HG02763 (cell line): ENCODE measurements around the gene KCNG4.

Experiments used
- ATAC-seq: cut with Tn5 transposase; IDR thresholded peaks from one replicate; pipeline ENCODE4 v1.9.1; 2021; ENCODE audit warnings: mild to moderate bottlenecking, moderate library complexity; ENCODE audit not compliant: unreplicated experiment

KCNG4 gene

DNA sequence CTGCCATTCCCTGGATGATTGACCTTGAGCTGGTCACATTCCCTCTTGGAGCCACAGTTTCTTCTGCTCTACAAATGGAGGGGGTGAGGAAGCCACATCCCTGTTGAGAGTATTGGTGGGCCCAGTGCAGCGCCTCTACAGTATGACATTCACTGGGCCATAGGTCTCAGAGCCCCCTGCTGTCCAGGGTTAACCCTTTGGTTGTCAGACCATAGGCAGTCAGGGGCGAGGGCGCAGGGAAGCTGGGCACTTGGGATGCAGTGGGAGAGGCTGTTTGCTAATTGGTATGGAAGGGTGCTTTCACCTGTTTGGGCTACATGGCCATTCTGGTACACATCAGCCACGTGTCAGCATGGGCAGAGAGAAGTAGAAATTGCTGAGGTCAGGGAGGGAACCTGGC lies 27.6 kb upstream of the KCNG4 start:
- no peak for ATAC-seq

DNA sequence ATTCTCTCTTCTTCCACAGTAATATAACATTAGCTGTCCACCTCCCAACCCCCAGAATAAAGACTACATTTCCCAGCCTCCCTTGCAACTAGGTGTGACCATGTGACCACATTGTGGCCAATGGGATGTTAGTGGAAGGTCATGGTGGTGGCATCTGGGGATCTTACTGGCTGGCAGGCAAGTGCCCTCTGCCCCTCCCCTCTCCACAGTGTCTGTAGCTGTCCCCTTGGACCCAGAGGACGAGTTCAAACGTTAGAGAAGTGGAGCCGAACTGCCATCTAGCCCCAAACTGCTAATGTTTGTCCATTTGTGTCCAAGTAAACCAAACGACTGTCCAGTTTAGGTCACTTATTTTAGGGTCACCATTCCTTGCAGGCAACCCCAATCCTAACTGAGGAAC lies 26.6 kb upstream of the KCNG4 start:
- no peak for ATAC-seq

DNA sequence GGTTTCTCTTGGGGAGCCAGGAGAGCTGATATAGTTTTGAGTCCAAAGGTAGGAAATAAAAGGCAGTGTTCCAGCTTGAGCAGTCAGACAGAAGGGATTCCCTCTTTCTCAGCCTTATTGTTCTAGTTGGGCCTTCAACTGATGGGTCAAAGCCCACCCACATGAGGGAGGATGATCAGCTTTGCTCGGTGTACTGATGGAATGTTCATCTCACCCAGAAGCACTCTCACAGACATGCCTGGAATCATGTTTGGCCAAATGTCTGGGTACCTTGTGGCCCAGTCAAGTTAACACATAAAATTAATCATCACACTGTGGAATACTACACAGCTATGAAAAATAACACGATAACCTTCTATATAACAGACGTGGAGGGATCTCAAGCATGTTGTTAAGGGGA lies 23.1 kb upstream of the KCNG4 start:
- no peak for ATAC-seq

DNA sequence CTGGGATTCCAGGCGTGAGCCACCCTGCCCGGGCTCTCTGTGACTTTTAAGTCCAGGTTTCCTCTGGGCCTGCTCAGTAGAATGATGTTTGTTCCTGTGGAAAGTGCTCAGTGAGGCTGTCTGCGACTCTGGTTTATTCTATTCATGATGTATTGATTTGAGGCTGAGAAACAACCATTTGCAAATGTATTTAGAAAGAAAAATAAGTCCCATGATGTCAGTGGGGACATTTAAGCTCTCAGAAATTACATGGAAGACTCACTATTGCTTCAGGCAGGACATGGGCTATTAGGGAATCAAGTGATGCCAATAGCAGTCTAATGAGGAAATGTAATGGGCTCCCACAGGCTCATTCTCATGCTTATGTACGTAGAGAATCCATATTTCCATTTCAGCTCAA lies 22.2 kb upstream of the KCNG4 start:
- no peak for ATAC-seq

DNA sequence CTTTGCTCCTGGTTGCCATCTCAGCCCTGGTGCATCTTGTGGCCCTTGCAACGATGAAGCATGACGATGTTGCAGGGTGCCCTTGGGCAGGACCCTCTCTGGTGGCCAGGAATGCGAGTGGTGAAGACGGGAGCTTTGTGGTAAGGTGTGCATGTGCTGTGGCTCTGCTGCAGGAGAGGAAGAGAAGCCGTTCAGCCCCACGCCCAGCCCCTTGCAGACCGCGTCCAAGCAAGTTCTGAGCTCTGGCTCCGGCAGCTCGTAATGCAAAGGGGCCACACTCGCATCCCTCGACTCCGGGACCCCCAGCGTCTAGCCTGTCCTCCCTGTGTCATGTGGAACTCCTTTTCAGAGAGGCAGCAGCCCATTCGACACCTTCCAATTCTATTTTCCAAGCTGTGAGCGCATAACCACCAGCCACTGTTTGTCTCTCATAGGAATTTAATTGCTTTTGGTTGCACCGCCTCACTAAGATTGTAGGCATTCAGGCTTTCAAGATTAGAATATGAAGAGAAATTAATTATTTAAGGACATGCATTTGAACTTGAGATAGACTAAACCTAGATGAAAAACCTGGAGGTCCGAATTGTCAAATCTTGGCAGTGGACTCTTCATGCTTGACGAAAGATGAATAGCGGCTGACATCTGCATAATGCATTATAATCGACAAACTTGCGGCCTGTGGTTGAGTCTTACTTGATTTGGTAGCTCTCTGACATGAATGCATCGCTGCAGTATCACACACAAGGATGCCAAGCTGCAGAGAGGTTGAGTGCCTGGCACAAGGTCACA lies 21.1 kb upstream of the KCNG4 start:
- ATAC-seq: no peak

DNA sequence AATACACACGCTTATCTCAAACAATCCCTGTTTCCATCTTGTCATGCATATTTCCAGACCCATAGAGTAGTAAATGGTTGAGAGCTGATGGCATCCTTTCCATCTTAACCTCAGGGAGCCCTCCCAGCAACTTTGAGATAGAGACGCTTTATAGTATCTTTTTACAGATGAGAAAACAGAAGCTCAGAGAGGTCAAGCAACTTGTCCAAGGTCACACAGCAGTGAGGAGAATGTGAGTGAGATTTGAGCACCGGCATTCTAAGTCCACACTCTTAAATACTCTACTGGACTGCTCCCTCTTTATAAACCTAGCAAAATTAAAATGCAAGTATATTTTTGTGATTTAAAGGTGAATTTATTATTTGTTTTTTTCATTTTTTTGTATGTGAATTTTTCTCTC lies 19.9 kb upstream of the KCNG4 start:
- ATAC-seq: no peak

DNA sequence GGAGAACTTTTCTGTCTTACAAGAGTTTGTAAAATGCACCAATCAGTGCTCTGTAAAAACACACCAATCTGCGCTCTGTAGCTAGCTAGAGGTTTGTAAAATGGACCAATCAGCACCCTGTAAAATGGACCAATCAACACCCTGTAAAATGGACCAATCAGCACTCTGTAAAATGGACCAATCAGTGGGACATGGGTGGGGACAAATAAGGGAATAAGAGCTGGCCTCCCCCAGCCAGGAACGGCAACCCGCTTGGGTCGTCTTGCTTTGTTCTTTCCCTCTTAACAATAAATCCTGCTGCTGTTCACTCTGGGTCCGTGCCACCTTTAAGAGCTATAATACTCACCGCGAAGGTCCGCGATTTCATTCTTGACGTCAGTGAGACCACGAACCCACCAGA lies 18.5 kb upstream of the KCNG4 start:
- ATAC-seq: no peak

DNA sequence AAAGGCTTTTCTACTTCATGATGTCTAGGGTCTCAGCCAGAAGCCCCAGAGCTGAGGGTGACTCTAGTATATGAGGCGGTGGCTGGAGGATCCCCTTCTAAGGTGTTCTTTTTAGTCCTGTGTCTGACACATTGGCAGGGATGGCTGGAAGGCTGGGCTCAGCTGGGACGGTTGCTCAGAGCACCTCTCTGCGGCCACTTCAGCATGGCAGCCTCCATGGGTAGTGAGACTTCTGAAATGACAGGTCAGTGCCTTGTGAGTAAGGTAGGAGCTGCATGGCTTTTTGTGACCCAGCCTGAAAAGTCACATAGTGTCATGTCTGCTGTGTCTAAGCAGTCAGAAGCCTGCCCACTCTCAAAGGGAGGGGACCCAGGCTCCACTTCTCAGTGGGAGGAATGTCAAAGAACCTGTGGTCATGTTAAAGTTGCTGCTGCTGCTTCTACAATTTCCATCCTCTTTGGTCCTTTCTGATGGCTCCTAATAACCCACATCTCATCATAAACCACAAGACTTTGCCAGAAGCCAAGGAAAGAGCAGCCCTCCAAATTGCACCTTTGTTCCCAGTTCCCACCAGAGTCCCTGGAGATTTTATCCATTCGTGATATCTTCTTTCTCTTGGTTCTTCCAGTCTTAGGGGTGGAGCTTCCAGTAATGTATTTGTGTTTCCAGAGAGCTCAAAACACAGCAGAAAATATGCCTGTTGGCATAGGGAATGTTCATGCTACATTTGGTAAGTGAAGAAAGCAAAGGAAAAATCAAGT lies 15.4 kb upstream of the KCNG4 start:
- ATAC-seq: no peak

DNA sequence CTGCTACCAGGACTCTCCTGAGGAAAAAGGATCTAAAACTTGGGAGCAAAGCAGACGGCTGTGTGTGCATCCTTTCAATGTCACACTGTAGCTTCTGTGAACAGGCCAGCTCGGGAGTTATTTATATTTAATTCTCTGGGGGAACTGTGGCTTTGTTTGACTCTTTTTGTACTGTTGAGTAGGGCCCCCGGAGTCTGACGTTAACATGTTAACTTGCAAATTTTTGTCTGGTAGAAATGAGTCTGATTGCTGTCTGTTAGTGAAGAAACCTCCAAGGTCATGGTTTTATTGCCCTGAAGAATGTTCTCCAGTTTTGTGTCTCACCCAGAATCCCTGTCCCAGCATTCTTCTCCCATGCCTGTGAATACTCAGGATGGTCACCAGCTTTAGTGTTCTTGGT lies 14.2 kb upstream of the KCNG4 start:
- ATAC-seq: no peak

DNA sequence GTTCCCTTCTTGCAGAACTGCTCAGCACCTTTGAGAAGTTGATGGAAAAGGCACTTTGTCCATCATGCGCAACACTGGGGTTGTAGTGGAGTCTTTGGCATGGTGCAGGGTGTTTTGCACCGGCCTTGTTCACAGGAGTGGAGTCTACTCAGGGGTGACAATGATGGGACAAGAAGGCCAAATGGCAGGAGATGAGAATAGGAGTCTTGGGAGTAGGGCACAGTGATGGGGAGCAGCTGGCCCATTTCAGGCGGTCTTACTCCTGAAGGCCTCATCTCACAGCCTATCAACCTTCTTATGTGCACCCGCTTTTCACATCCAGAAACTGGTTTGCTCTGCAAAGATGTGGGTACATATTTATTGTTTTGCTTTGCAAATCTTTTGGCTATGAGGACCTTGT lies 13.4 kb upstream of the KCNG4 start:
- ATAC-seq: no peak

DNA sequence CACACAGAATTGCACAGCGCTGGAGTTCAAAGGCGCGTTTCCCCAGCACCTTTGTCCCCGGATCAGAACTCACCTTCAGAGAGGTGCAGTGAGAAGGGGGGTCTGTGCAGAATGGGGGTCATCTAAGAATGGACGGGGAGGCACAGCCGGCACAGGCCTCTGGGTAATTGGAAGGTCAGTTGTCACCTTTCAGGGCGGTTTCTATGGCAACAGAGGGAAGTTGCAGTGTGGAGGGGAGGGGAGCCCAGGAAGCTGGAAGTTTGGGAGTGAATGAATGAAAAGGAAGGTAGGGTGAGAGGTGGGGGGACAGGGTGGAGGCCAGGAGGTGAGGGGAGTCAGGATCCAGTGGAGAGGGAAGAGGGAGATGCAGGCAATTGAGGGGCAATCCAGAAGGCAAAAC lies 12.4 kb upstream of the KCNG4 start:
- ATAC-seq: no peak

DNA sequence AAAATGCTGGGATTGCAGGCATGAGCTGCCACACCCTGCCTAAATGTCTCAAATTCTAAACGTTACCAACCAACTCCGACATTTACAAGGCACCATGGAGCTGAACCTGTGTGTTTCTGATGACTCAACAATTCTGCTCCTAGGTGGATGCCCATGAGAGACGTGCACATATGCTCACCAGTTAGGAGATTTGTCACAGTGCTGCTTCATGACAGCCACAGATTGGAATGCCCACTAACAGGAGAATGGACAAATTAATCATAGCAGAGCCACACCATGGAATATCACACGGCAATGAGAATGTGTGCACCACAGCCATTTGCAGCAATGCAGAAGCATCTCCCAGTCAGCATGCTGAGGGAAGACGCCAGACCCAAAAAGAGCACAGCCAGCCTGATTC lies 8.0 kb upstream of the KCNG4 start:
- ATAC-seq: no peak

DNA sequence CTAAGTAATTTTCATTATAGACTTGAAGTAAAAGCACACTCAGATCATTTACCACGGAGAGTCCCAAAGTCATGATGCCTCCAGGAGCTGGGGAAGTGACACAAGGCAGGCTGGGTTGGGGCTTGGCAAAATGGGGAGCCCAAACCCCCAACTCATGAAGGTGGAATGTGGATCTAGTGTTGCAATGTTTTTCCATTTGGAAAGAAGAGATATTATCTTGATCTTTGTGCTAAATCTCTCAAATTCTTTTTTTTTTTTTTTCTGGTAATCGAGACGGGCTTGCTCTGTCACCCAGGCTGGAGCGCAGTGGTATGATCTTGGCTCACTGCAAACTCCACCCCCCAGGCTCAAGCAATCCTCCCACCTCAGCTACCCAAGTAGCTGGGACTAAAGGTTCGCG lies 7.5 kb upstream of the KCNG4 start:
- no peak for ATAC-seq

DNA sequence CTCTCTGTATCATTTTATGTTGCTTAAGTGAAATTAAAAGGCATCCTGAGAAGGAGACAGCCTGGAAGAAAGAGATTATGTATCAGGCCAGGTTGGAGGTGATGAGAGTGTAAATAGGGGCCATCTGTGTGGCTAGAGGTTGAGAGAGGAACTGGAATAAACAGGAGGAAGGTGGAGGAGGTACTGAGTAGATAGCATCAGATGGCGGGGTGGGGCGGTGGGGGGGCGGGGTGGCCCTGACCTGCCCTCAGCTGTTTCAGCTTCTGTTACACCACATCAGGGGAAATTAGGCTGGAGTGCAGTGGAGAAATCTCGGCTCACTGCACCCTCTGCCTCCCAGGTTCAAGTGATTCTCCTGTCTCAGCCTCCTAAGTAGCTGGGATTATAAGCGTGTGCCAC lies 6.9 kb upstream of the KCNG4 start:
- ATAC-seq: no peak

DNA sequence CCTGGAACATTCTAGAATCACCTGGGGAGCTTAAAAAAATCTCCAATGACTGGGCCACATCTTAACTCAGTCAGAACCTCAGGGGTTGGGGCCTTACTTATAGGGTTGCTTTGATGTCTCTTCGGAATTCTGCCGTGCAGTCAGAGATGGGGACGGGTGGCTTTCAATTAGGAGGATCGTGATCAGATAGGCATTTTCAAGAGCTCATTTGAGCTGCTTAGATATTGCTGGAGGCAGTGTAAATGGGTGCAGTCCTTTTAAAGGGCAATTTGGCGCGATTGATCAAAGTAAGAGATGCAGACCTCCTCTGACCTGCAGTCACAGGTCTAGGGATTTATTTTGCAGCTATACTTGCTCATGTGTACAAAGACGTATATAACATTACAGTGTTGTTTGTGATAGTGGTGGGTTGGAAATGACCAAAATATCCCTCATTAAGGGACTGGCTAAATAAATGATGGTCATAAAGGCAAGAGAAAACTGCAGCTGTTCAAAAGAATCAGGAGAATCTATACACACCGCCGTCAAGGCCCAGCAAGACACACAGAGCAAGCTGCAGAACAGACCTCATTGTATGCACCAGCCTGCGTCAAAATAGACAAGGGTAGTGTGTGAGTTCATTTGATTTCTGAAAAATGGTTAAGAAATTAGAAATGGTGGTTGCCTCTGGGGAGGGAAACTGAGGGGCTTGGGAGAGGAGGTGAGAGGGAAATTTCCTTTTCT lies 6.3 kb upstream of the KCNG4 start:
- no peak for ATAC-seq

DNA sequence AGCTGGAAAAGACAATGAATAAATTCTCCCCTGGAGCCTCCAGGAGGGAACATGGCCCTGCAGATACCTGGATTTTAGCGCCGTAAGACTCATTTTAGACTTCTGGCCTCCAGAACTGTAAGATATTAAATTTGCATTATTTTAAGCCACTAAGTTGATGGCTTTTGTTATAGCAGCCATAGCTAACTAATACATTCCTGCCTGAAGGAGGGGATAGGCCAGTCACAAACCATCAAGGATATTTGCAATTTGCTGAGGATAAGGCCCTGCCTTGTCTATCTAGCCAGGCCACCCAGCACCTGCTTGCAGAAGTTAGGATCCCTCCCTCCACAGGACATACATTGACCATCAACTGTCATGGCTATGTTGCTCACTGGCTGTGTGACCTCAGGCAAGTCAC lies 4.9 kb upstream of the KCNG4 start:
- no peak for ATAC-seq

DNA sequence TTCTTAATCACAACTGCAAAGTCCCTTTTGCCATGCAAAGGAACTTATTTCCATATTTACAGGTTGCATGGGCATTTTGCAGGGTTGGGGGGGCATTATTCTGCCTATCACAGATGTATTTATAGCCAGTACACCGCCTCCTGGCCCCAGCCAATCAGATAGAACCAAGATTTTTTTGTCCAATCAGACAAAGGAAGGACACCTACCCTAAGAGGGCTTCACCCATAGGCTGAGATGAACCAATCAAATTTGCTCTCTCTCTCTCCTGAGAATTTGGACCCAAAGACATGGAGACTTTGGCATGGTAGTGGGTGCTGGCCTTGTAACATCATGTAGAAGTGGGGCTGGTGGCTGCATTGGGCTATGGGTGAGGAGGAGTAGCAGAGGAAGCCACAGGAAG lies 3.9 kb upstream of the KCNG4 start:
- ATAC-seq: no peak

DNA sequence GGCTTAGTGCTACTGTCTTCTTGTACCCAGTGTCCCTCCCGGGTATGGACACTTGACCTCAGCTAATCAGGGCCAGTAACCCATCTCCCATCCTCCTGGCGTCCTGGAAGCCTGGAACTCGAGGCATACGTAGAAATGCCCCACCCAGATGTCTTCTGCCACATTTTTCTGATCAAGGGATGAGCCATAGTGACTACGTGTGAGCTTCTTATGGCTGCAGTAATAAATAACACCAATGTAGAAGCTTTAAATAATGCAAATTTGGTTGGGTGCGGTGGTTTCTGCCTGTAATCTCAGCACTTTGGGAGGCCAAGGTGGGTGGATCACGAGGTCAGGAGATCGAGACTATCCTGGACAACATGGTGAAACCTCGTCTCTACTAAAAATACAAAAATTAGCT lies 3.0 kb upstream of the KCNG4 start:
- ATAC-seq: no peak

DNA sequence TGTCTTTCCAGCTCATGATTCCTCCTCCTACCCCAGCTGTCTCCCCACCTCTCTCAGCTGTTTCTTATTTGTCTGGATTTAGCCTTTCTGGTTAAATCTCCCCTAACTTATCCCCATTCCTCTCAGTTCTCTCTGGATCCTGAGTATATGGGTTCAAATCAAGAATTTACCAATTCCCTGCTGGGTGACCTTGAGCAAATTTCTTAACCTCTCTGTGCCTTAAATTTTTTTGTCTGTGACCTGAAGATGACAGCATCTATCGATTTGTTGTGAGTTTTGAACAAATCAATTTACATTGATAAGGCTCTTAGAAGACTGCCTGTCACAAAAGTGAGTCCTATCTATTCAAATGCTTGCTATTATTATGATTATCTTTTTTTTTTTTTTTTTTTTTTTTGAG lies 2.0 kb upstream of the KCNG4 start:
- no peak for ATAC-seq

DNA sequence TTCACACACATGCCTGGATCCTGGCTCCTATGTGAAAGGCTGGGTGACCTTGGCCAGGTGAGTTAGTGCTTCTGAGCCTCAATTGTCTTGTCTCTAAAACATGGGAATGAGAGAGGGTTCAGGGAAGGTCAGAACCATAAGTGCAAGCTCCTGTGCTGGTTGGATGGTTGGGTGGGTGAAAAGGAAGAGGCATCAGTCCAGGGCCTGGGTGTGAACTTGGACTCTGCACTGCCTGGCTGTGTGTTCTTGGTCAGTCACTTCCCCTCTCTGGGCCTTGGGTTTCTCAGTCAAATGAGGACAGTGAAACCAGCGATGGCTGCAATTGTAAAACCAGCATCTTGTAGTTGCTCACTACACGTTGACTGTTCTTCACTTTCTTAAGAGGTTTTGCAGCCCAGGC lies 643 bp upstream of the KCNG4 start:
- ATAC-seq: no peak

DNA sequence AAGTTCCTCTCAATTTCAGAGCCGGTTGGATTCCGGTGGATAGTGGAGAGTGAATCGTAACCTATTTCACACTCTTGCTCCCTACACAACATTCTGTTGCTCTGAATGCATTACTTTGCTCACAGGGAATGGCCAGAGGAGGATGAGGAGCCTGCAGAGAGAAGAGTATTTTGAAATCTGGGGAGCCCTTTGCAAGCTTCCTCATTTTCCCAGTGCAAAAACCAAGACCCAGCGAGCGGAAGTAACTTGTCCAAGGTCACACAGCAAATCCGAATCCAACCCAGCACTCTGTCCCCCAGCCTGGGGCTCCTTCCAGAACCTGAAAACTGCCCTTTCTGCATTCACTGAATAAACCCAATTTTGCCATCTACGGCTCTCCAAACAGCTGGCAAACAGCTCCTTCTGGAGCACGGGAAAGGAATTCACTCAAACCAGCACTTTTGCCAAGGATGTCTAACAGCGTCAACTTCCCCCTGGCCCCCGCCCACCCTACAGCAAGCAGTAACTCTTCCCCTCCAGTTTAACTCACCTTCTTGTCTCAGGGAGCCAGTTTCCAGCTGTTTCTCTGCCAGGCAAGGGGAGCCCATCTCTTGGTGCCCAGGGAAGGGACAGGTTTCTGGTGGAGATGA lies 557 bp downstream of the KCNG4 start:
- ATAC-seq: no peak
